SH-SY5Y (cell line): ENCODE measurements around the gene VEGFB.
A peak's percentile ranks its signal among the peaks of the same experiment; 100 is the strongest.

Experiments used
- GATA2 ChIP-seq: IDR thresholded peaks from 2 replicates; pipeline ENCODE4 v1.6.1; 2011; ENCODE audit warnings: mild to moderate bottlenecking, low read depth, low read length
- GATA3 ChIP-seq: IDR thresholded peaks from 2 replicates; pipeline ENCODE4 v1.6.1; 2011; ENCODE audit warnings: low read depth, mild to moderate bottlenecking, low read length, moderate library complexity

Gene VEGFB

GRCh38 chr11:64263021-64263946, 28.9 kb downstream of the VEGFB start:
- TF ChIP-seq GATA2 = no peak
- TF ChIP-seq GATA3 = no peak

GRCh38 chr11:64263947-64264317, 29.5 kb downstream of the VEGFB start:
- TF ChIP-seq GATA2 = no peak
- no peak for TF ChIP-seq GATA3

GRCh38 chr11:64264371-64264852, 30.0 kb downstream of the VEGFB start:
- TF ChIP-seq GATA2 (peak; percentile 93), GATA3 (no peak)

- no peak for TF ChIP-seq GATA2
- TF ChIP-seq GATA3 = no peak
Observed at GRCh38 chr11:64265176-64266160, 31.1 kb downstream of the VEGFB start.

DNA sequence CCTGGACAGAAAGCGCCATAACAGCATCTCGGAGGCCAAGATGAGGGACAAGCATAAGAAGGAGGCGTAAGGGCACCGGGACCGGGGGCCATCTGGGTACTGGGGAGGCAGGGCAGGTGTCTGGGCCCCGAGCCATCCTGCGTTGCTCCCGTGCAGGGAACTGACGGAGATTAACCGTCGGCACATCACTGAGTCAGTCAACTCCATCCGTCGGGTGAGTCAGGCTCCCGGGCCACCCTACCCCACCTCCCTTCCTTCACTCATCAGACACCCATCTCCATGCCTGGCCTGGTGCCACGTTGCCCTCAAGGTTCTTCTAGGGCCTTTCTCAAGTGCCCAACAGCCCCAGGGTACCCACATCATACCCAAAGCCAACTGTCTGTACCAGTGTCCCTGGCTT, 32.0 kb downstream of the VEGFB start:
- TF ChIP-seq GATA3 (no peak), GATA2 (no peak)

DNA sequence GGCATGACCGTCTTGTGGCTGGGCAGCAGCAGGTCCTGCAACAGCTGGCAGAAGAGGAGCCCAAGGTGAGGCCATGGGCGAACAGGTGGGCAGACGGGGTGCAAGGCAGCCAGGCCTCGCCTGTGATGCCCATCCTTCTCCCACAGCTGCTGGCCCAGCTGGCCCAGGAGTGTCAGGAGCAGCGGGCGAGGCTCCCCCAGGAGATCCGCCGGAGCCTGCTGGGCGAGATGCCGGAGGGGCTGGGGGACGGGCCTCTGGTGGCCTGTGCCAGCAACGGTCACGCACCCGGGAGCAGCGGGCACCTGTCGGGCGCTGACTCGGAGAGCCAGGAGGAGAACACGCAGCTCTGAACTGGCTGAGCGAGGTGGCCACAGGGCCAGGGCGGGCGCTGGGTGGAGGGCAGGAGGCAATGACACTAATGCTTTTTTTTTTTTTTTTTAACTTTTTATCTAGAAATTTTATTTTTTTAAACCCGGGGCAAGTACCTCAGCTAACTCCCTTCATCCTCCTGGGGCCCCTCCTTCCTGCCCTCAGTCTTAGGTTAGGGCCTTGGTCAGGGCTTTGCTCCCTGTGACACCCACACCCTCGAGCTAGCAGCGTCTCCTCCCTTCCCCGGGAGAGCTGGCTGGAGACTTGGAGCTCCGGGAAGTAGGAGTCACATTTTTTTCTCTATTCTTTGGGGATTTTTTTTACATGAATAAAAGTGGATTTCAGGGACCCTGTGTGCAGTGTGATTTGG, 33.0 kb downstream of the VEGFB start:
- TF ChIP-seq GATA3 (no peak), GATA2 (no peak)

GRCh38 chr11:64268025-64268892, 33.9 kb downstream of the VEGFB start:
- peak; percentile 96 for TF ChIP-seq GATA2
- TF ChIP-seq GATA3 = no peak

GRCh38 chr11:64268893-64269539, 34.6 kb downstream of the VEGFB start:
- TF ChIP-seq GATA3 = no peak
- no peak for TF ChIP-seq GATA2

DNA sequence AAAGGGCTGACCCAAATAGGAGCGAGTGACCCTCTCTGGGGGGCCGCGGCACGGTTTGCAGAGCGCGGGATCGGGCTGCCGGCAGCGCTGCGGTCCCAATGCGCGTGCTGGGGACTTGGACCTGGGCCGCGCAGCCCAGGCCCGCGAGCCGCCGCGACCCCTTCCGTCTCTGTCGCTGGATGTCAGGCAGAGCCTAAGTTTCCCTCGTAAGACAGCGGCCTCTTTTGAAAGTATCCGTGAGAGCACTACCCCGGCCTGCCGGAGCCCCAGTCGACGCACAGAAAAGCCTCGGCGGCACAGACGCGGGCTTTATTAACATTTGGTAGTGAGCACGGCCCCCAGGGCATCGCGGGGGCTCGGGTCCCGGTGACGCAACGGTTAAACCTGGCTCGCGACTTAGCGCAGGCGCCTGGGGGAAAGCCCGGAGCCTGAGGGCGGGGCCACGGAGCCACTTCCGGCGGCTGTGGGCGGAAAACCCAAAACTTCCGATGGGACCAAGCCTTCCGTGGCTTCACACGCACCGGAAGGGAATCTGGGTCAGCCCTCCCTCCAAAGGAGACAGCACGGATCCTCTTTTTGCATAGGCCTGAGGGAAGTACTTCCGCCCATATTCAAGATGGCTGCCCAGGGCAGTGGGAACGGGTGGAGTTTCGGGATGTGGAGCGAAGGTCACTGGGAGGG, 35.3 kb downstream of the VEGFB start:
- TF ChIP-seq GATA3 (no peak), GATA2 (no peak)

GRCh38 chr11:64275031-64275800, 40.8 kb downstream of the VEGFB start:
- TF ChIP-seq GATA2 (no peak), GATA3 (no peak)

- TF ChIP-seq GATA2 = no peak
- no peak for TF ChIP-seq GATA3
Observed at GRCh38 chr11:64275841-64276240, 41.5 kb downstream of the VEGFB start.
